Inflammatory macrophage treated with lipopolysaccharide for 1 hour (primary cell): Measurements from ENCODE around the gene HEYL.
"Not testable (repeated sequence)": the region's sequence is repeated elsewhere in the genome, so short reads cannot be mapped to it uniquely, and the experiment has no call there.

Experiments
- DNase-seq, 2 donors: peaks; one replicate each; pipeline ENCODE4 v3.0.0-alpha.2; 2020 to 2022

Gene HEYL

DNA sequence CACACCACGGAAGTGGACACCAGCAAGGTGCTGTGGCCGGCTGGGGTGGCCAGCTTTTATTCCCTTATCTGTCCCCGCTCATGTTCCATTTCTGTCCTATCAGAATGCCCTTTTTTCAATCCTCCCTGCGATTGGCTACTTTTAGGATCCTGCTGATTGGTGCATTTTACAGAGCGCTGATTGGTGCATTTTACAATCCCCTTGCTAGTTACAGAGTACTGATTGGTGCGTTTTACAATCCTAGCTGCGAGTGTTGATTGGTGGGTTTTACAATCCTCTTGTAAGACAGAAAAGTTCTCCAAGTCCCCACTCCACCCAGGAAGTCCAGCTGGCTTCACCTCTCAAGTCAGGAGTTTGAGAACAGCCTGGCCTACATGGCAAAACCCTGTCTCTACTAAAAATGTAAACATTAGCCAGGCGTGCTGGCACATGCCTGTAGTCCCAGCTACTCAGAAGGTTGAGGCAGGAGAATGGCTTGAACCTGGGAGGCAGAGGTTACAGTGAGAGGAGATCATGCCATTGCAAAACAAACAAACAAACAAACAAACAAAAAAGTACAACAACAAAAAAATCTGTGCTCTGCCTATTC, 37.7 kb downstream of the HEYL start:
- DNase-seq = not testable (repeated sequence)

DNA sequence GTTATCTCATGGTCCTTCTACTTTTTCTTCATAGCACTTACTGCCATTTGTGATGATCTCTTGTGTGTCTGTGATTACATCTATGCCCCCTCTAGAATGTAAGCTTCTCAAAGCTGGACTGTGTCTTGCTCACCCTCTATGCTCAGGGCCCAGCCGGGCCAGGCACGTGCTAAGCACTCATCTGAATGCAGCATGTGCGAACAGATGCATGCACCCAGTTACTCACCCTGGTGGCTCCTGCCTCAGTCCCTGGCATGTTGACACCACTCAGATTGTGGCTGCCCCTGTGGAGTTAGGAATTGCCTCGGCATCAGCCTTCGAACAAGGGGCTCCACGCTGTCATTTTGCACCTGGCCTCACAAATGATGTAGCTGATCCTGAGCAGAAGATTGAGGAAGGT, 43.3 kb downstream of the HEYL start:
- DNase-seq = no peak

DNA sequence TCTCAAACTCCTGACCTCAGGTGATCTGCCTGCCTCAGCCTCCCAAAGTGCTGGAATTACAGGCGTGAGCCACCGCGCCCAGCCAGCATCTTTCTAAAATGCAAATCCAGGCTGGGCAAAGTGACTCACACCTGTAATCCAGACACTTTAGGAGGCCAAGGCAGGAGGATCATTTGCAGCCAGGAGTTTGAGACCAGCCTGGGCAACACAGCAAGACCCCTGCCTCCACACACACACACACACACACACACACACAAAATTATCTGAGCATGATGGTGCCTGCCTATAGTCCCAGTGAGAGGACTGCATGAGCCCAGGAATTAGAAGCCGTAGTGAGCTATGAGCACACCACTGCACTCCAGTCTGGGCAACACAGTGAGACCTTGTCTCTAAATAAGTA, 46.1 kb downstream of the HEYL start:
- DNase-seq = no peak

DNA sequence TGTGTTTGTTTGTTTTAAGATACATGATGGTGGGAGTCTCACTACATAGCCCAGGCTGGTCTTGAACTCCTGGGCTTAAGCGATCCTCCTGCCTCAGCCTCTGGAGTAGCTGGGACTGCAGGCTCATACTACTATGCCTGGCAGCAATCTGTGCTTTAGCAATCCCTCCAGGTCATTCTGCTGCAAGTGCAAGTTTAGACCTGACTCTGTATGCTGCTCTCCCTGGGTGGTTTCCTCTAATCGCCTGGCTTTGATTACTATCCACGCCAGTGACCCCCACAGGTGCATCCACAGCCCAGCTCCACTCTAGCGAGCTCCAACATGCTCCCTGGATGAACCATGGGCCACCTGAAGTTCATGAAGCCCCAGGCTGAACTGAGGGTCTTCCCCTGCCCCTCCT, 47.4 kb downstream of the HEYL start:
- no peak for DNase-seq

DNA sequence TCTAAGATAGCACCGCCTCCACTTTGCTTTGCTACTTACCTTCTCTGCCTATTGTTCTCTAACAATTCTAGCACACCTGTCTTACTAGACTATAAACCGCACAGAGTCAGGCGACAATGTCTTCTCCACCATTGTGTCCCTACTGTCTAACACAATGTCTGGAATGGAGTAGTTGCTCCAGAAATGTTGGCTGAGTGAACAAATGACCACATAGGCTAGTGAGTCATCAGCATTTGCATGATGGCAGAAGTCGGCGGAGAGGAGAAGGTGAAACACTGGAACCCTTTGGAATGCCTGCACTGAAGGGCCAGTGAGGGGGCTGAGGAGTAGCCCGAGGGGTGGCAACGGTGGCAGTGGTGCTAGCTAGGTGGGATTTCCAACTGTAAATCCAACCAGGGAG, 48.9 kb downstream of the HEYL start:
- no peak for DNase-seq

DNA sequence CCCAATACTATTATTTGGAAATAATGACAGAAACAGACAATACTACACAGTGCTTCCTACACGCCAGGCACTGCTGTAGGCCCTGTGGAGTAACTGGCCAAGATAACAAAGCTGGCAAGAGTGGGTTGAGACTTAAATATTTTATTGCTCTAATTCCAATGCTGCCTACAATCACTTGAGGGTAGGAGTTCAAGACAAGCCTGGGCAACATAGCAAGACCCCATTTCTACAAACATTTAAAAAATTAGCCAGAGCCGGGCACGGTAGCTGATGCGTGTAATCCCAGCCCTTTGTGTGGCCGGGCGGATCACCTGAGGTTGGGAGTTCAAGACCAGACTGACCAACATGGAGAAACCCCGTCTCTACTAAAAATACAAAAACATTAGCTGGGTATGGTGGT, 53.5 kb downstream of the HEYL start:
- DNase-seq = no peak

DNA sequence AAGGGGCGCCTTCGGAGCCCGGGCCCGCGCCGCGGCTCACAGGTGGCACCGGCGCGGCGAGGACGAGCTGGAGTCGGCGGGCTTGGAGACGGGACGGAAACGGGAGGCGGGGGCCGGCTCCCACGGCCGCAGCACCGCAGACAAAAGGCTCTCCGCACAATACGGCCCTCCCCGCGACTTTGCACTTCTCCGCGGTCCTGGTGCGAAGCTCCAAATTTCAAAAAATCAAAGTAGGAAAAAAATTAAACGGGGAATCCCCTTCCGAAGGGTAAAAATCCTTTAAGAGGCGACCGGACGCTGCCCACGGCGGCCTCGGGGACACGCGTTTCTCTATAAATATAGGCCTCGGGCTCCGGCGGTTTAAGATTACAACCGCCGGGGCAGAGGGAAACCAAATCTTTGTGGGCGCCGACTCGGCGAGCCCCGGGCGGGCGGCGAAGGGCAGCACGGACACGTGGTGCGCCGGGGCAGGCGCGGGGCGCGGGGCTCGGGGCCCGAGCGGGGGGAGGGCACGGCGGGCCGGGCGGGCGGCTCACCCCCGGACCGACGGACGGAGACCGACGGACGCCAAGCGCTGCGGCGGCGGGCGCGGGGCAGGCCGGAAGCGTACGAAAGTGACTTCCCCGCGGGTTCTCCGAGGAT, 63.3 kb downstream of the HEYL start:
- peak; percentile 17 to 31 for DNase-seq

DNA sequence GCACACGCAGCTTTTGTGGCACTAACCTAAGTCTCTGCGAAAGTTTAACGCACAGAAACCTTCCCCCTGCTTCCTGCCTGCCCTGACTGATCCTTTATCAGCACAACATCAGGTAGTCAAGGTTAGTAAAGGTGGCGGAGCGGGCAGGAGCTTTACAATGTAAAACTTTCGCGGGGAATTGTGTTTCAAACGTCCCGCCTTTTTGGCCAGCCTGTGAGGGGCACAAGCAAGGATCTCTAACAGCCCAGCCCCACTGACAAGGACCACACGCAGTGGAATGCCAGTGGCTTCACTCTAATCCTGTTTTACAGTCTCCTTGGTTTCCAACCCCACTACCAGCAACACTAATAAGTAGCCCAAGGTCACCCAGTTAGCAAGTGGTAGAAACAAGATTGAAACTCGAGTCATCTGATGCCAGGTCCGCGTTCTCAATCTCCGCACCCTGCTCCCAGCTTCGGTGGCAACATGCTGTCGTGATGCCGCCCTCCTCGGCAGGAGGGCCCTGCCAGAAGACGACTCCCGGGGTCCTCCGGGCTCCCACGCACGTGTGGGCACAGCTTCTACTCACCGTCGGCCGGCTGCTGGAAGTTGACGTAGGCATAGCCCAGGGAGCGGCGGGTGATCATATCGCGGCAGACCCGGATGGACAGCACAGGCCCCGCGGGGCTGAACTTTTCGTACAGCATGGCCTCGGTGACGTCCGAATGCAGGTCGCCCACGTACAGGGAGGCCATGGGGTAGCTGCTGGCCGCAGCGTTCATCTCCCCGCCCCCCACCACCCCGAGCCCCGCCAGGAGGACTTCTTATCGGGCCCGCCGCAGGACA, 64.0 kb downstream of the HEYL start:
- DNase-seq = peak; percentile 59 to 68

DNA sequence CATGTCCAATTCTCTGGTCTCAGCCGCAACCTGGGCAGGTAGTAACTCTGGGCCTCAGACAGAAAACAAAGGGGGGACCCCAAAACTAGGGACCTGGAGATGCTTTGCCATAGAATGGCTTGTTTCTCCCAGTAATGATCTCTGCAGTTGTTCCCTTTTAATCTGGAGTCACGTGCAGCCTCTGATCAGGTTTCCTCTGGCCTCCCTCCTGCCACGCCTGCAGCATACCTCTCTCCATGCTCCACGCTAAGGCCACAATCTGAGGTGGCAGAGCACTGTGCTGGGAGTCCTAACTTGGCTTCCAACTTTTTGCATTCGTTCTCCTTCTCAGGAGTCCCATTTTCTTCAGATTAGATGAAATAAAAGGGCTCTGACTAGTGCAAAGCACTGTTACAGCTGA, 64.8 kb downstream of the HEYL start:
- DNase-seq = no peak
